Stomach smooth muscle (tissue), 2 donors: Measurements from ENCODE around the gene USP34.
"Not testable (repeated sequence)": the region's sequence is repeated elsewhere in the genome, so short reads cannot be mapped to it uniquely, and the experiment has no call there.

Experiments
- H3K27ac ChIP-seq: one replicate; pipeline ENCODE4 v1.7.0; 2013; ENCODE audit warnings: mild to moderate bottlenecking, low read length, inconsistent platforms
- H3K27me3 ChIP-seq, 2 donors: one replicate each; pipeline ENCODE4 v1.7.0; 2013; ENCODE audit warnings: low read length in 2 of 2; ENCODE audit not compliant: insufficient read depth in 2 of 2, control insufficient read depth in 1 of 2
- H3K36me3 ChIP-seq, 2 donors: one replicate each; pipeline ENCODE4 v1.7.0; 2013; ENCODE audit warnings: low read length in 2 of 2; ENCODE audit not compliant: control insufficient read depth in 2 of 2, insufficient read depth in 2 of 2
- H3K4me1 ChIP-seq: one replicate; pipeline ENCODE4 v1.7.0; 2013; ENCODE audit warnings: low read length; ENCODE audit not compliant: control insufficient read depth, insufficient read depth
- H3K4me3 ChIP-seq, 2 donors: one replicate each; pipeline ENCODE4 v1.7.0; 2013; ENCODE audit warnings: low read length in 2 of 2
- H3K9ac ChIP-seq, 2 donors: one replicate each; pipeline ENCODE4 v1.7.0; 2013; ENCODE audit warnings: low read length in 2 of 2, mild to moderate bottlenecking in 1 of 2
- H3K9me3 ChIP-seq, 2 donors: one replicate each; pipeline ENCODE4 v1.7.0; 2013; ENCODE audit warnings: low read length in 2 of 2; ENCODE audit not compliant: control insufficient read depth in 2 of 2
- donor health status: healthy.
- donor health status: Pancreatic carcinoma.

USP34 gene

DNA sequence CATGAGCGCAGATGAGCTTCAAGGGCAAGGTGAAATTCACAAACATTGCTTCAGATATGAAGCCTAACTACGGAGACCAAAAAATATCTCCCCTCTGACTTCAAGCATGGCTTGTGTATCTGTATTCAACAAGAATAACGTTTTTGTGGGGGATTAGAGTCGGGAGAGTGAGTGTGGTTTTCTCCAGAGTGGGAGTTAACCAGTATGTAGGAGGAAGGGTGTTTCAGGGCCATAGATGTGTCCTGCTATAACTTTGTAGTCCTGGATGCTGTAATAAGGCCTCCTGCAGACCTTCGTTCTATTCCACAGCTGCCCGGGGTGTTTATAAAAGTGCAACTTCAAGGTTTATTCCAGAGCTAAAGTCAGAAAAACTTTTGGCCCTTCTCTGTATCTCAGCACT lies 321.8 kb downstream of the USP34 start:
- Histone ChIP-seq H3K27me3 (no peaks in the 10 kb centered on the region), H3K27ac (no peak overlapping the region), H3K4me1 (peaks cover 3% of the 10 kb centered on the region), H3K4me3 (no peak overlapping the region), H3K9ac (no peak overlapping the region), H3K36me3 (peaks cover 9 to 18% of the 10 kb centered on the region in 2 donors), H3K9me3 (no peaks in the 10 kb centered on the region)

GRCh38 chr2:61148091-61148490 lies 322.8 kb downstream of the USP34 start:
- not testable (repeated sequence) for H3K27me3 ChIP-seq, H3K9me3 ChIP-seq, H3K4me1 ChIP-seq, H3K9ac ChIP-seq, H3K4me3 ChIP-seq, H3K27ac ChIP-seq
- H3K36me3 ChIP-seq: peaks cover 9 to 18% of the 10 kb centered on the region in 2 donors

- H3K9ac ChIP-seq: no peak overlapping the region
These were observed 324.9 kb downstream of the USP34 start for GRCh38 chr2:61145990-61146389.

DNA sequence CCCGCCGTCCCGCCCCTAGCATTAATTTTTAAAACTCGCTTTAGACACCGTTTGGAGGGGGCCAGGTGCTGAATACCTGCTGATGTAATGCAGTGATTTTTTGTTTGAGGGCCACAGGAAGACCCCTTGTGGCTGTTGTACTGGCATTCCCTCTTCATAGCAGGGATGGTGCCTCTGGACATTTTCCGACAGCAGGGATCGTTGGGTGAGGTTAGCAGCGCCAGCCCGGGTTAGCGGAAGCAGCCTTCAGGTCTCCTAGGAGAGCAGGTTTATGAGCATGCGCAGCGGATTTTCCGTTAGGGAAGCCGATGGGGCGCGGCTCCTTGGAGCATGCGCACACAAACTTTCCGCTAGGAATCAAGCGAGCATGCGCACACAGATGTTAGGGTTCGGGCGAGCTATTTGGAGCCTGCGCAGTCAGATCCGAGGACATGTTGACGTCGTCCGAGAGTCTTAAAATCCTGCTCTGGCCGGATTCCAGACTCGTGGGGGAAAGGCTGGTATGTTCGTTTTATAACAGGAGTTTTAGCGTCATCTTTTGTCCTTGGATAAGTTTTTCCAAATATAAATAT lies 326.1 kb downstream of the USP34 start:
- Histone ChIP-seq H3K27ac (peak overlapping the region; percentile 24), H3K27me3 (no peaks in the 10 kb centered on the region), H3K9ac (peak overlapping the region; percentile 71 to 92), H3K36me3 (peaks cover 7 to 9% of the 10 kb centered on the region in 2 donors), H3K4me1 (no peaks in the 10 kb centered on the region), H3K9me3 (no peaks in the 10 kb centered on the region), H3K4me3 (peak overlapping the region; percentile 93 to 94)

More at GRCh38 chr2:61145990-61146389, 324.9 kb downstream of the USP34 start:
- Histone ChIP-seq H3K27me3 (no peaks in the 10 kb centered on the region), H3K4me3 (peak overlapping the region; percentile 93 to 94), H3K4me1 (peaks cover 3% of the 10 kb centered on the region), H3K36me3 (peaks cover 9 to 12% of the 10 kb centered on the region in 2 donors), H3K27ac (no peak overlapping the region), H3K9me3 (no peaks in the 10 kb centered on the region)

DNA sequence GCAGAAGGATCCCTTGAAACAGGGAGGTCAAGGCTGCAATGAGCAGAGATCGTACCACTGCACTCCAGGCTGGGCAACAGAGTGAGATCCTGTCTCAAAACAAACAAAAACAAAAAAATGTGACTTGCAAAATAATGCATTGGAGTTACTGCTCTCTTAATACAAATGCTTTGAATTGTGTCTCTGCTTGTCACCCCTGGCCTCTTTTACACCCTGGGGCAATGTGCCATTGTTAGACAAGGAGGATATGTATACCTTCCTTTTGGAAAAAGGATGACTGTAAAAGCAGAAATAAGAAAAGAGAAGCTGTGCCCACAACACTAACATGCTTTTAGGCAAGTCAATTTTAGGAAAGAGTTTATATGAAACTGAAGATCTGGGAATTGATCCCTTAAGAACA lies 329.7 kb downstream of the USP34 start:
- Histone ChIP-seq H3K9ac (no peak overlapping the region), H3K27me3 (no peaks in the 10 kb centered on the region), H3K4me3 (no peak overlapping the region), H3K27ac (no peak overlapping the region), H3K9me3 (no peaks in the 10 kb centered on the region), H3K4me1 (no peaks in the 10 kb centered on the region), H3K36me3 (no peaks in the 10 kb centered on the region)

DNA sequence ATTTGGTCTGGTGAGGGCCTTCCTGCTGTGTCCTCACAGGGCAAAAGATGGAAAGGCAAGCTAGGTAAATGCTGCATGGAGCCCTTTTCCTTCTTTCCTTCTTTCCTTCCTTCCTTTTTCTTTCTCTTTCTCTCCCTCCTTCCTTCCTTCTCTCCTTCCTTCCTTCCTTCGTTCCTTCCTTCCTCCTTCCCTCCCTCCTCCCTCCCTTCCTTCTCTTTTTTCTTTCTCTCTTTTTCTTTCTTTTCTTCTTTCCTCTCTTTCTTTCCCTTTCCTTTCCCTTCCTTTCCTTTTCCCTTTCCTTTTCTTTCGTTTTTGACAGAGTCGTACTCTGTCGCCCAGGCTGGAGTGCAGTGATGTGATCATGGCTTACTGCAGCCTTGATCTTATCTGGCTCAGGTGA lies 332.0 kb downstream of the USP34 start:
- no peak overlapping the region for H3K27ac ChIP-seq
- H3K9me3 ChIP-seq: no peaks in the 10 kb centered on the region
- H3K36me3 ChIP-seq: no peaks in the 10 kb centered on the region
- no peak overlapping the region for H3K4me3 ChIP-seq
- no peaks in the 10 kb centered on the region for H3K4me1 ChIP-seq
- no peaks in the 10 kb centered on the region for H3K27me3 ChIP-seq
- H3K9ac ChIP-seq: no peak overlapping the region
